ENCODE data around the gene SUPT20HL2.
"Not testable (repeated sequence)": the region's sequence is repeated elsewhere in the genome, so short reads cannot be mapped to it uniquely, and the experiment has no call there.

GRCh38 chrX:24310916-24311315 lies 3.0 kb downstream of the SUPT20HL2 start:
- TF ChIP-seq EZH2phosphoT487 (IDR thresholded peaks at IDR 0.05; ENCODE audit: insufficient read depth, low read depth); EZH2 (IDR thresholded peaks at IDR 0.05; ENCODE audit: insufficient read depth, poor library complexity, severe bottlenecking): not testable (repeated sequence)

All from GM23248 (cell line).